Body of pancreas (tissue), 4 donors: Measurements from ENCODE around the gene ABLIM1. TPM values are rescaled to one million over a fixed set of nuclear protein-coding genes. Genes with fewer than 3 reads are reported as not detected.
A peak's percentile ranks its signal among the peaks of the same experiment; 100 is the strongest.

Experiments used
- ATAC-seq: fragments of 150-250 bp; one replicate; pipeline ENCODE4 v1.9.1; 2016
- DNase-seq, 4 donors: peaks; one replicate each; pipeline ENCODE4 v3.0.0-alpha.2; 2019
- H3K27ac ChIP-seq, 4 donors: fragments of 200-600 bp; sonication (generic); 1 replicate in 3 of 4; 2 replicates in 1 of 4; pipeline versions ENCODE4 v1.5.1 to v1.6.1; 2016 to 2019; ENCODE audit warnings: mild to moderate bottlenecking in 1 of 4, mixed read lengths in 1 of 4, moderate library complexity in 1 of 4
- H3K27me3 ChIP-seq, 2 donors: fragments of 200-600 bp; sonication (generic); one replicate each; pipeline ENCODE4 v1.6.0; 2016; ENCODE audit warnings: mild to moderate bottlenecking in 1 of 2
- H3K36me3 ChIP-seq, 2 donors: fragments of 200-600 bp; sonication (generic); replicated peaks in 1 of 2; 2 replicates each; pipeline ENCODE4 v1.5.1; 2016; ENCODE audit warnings: low read depth in 2 of 2; ENCODE audit not compliant: insufficient read depth in 1 of 2
- H3K4me1 ChIP-seq: fragments of 200-600 bp; sonication (generic); one replicate; pipeline ENCODE4 v1.6.0; 2016
- H3K4me3 ChIP-seq, 2 donors: fragments of 200-600 bp; sonication (generic); 1 replicate in 1 of 2; 2 replicates in 1 of 2; pipeline ENCODE4 v1.5.1; 2016 to 2019
- H3K9me3 ChIP-seq, 3 donors: fragments of 200-600 bp; sonication (generic); 1 replicate in 2 of 3; 2 replicates in 1 of 3; pipeline ENCODE4 v1.5.1; 2016
- POLR2A ChIP-seq, 3 donors: fragments of 450-650 bp; IDR thresholded peaks; one replicate each; pipeline ENCODE4 v1.6.1; 2016; ENCODE audit warnings: antibody characterized with exemption in 3 of 3, mild to moderate bottlenecking in 2 of 3
- WGBS, 2 donors: methylation state at CpG; one replicate each; pipeline ENCODE4 v1.1.5; 2017; 5-methylcytosine and 5-hydroxymethylcytosine counted together
- intact Hi-C: fragments of 100-400 bp; cut with DNase I; formaldehyde crosslinking; loops from one replicate; pipeline ENCODE4 v1.15.1; 2023
- total RNA-seq, 2 donors: library from RNA; depleted of rRNA; stranded (reverse); fragments of >200 nt; gene quantifications; one replicate each; pipeline ENCODE4 v1.1.0, GENCODE V29; 2016
- TF ChIP-seq, protein P1 (sequence below), 7 experiments: fragments of 450-650 bp in 4 of 7; fragments of 200-600 bp in 3 of 7; sonication (generic) in 3 of 7; IDR thresholded peaks; one replicate each; pipeline ENCODE4 v1.5.1; 2016 to 2019; ENCODE audit warnings: antibody characterized with exemption in 7 of 7

Gene ABLIM1
- total RNA-seq, 2 donors from 2014 or later: 34.6 to 54.7 TPM

DNA sequence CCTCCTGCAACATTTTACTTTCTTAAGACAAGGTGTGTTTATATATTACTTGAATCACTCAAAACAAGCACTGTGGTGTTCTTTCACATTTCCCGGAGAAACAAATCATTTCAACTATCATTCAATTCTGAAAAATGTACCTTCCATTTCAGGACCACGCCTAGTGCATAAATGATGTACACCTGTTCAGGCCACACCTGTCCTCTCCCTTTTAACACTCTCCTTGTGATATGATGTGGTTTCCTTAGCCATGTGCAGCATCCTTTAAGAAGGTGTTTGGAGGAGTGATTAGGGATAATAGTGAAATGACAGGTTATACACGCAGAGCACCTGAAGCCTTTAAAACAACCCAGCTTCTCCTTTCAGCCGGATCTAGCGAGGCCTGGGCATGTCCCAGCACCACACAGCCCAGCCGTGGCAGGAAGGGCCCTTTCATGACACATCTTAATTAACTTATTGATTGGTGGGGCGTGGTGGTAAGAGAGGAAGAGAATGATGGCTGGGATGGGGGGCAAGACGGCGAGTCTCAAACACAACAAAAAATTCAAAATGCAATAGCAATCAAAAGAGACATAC is 26.9 kb downstream of the ABLIM1 start:
- peaks cover 36% of the 10 kb centered on the region for H3K4me1 ChIP-seq
- TF ChIP-seq, protein P1, sequence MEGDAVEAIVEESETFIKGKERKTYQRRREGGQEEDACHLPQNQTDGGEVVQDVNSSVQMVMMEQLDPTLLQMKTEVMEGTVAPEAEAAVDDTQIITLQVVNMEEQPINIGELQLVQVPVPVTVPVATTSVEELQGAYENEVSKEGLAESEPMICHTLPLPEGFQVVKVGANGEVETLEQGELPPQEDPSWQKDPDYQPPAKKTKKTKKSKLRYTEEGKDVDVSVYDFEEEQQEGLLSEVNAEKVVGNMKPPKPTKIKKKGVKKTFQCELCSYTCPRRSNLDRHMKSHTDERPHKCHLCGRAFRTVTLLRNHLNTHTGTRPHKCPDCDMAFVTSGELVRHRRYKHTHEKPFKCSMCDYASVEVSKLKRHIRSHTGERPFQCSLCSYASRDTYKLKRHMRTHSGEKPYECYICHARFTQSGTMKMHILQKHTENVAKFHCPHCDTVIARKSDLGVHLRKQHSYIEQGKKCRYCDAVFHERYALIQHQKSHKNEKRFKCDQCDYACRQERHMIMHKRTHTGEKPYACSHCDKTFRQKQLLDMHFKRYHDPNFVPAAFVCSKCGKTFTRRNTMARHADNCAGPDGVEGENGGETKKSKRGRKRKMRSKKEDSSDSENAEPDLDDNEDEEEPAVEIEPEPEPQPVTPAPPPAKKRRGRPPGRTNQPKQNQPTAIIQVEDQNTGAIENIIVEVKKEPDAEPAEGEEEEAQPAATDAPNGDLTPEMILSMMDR (IDR thresholded peaks at IDR 0.05): no peak
- TF ChIP-seq POLR2A (IDR thresholded peaks at IDR 0.05): no peak
- DNase-seq: no peak
- ATAC-seq: no peak
- no peaks in the 10 kb centered on the region for H3K9me3 ChIP-seq
- 35 to 55% methylated on average over 9 of the region's 9 CpGs for WGBS, 2 donors
- H3K36me3 ChIP-seq: no peaks in the 10 kb centered on the region
- peak overlapping the region; percentile 56 to 82 (median 72) for H3K27ac ChIP-seq
- intact Hi-C loops: no loop called here
- no peaks in the 10 kb centered on the region for H3K27me3 ChIP-seq
- H3K4me3 ChIP-seq: peak overlapping the region in 1 of 2 donors; percentile 51

DNA sequence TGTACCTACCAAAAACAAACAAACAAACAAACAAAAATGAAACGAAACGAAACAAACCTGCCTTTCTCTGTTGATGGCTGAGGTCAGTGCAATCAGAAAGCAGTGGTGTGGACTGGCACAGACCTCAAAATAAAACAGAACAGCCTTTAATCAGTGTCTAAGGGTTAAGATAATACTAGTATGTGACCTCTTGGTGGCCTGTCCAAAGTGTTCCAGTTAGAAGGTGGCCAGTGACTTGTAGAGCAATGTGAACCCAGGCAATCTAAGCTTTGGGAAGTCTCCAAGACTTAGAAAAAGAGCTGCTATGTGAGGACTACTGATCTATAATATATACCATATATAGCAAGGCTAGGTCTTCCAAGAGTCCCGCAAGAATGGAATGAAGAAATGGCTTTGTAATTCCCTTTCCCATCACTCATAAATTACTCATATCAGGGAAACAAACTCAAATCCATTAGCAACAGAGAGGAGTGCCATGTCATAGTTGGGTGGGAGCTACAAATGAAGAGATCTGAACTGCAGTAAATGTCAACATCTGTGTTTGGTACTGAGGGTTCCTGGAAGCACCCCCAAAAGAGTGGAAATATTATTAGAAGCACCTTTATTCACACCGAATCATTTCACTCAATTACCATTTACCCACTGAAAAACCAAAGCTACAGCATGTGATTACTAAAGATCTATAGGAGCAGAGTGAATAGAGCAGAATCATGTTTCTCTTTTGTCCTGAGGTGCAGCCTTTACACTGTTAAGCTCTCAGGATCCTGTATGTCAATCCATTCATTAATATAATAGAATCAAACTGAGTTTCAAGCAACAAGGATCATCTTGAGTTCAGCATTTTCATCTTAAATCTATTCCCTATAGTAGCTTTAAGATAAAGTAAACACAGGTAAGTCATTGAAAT is 28.0 kb downstream of the ABLIM1 start:
- Histone ChIP-seq H3K4me1 (peaks cover 30% of the 10 kb centered on the region), H3K4me3 (no peak overlapping the region), H3K9me3 (no peaks in the 10 kb centered on the region), H3K27ac (peak overlapping the region in 3 of 4 donors; percentile 71 to 82 (median 73)), H3K36me3 (no peaks in the 10 kb centered on the region), H3K27me3 (no peaks in the 10 kb centered on the region)
- TF ChIP-seq POLR2A (IDR thresholded peaks at IDR 0.05): no peak
- TF ChIP-seq, protein P1 (IDR thresholded peaks at IDR 0.05): no peak
- WGBS, 2 donors: 64 to 72% methylated on average over 4 of the region's 4 CpGs
- DNase-seq (no peak), ATAC-seq (no peak)
- intact Hi-C loops: no loop called here

DNA sequence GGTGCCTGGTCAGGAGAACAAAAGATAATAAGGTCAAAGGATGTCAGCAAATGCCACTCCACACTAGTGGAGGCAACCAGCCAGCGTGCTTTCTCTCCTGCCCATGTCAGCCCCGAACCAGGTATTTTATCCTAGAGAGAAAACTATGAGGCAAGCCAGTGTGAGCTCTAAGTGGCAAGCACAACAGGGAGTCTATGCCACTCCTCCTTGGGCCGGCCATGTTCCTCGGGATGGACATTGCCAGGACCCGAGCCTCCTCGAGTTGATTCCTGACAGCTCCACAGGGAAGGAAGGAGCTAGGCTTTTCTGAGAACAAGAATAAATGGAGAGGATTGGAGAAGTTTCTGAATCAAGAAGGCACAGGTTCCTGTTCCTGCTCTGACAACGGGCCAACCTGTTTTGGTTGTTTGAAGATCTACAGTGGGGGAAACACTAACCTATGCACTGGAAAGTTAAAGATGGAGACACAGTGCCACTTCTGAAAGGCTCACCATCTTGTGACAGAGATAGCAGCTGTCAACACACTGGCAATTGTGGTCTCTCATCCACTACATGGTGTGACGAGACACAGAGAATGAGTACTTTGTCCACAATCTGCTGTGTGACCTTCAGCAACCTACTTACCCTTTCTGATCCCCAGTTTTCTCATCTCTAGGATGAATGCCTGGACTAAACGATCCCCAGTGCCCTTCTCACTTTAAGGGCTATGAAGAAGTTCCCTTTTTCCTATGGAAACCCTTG is 28.8 kb downstream of the ABLIM1 start:
- Histone ChIP-seq H3K9me3 (no peaks in the 10 kb centered on the region), H3K4me1 (peaks cover 34% of the 10 kb centered on the region), H3K36me3 (no peaks in the 10 kb centered on the region), H3K27ac (peak overlapping the region in 3 of 4 donors; percentile 71 to 82 (median 73)), H3K4me3 (no peak overlapping the region), H3K27me3 (no peaks in the 10 kb centered on the region)
- ATAC-seq (no peak), DNase-seq (no peak)
- intact Hi-C loops: no loop called here
- no peak for TF ChIP-seq POLR2A (IDR thresholded peaks at IDR 0.05)
- TF ChIP-seq, protein P1 (IDR thresholded peaks at IDR 0.05): no peak
- 64 to 72% methylated on average over 9 of the region's 9 CpGs for WGBS, 2 donors

DNA sequence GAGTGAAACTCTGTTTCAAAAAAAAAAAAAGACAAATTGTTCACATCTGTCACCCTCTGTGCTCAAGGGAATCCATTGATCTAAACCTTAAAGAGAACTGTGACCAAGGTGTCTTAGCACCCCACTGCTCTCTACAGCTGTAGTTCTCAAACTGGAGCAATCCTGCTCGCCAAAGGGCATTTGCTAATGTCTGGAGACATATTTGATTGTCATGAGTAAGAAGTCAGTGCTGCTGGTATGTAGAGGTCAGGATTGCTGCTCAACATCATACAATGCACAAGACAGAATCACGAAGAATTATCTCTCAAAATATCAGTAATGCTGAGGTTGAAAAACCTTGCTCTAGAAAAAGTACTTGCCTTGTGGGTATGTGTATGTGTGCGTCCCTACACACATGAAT is 30.0 kb downstream of the ABLIM1 start:
- Histone ChIP-seq H3K4me1 (peaks cover 36% of the 10 kb centered on the region), H3K4me3 (no peak overlapping the region), H3K36me3 (no peaks in the 10 kb centered on the region), H3K9me3 (no peaks in the 10 kb centered on the region), H3K27me3 (no peaks in the 10 kb centered on the region), H3K27ac (no peak overlapping the region)
- ATAC-seq: no peak
- intact Hi-C loops: no loop called here
- no peak for TF ChIP-seq POLR2A (IDR thresholded peaks at IDR 0.05)
- TF ChIP-seq, protein P1 (IDR thresholded peaks at IDR 0.05): no peak
- no peak for DNase-seq
- 92% methylated on average over 3 of the region's 3 CpGs for WGBS, 2 donors
